GM12865 (cell line): ENCODE results near the gene ANKRD44.
"Not testable (repeated sequence)": the region's sequence is repeated elsewhere in the genome, so short reads cannot be mapped to it uniquely, and the experiment has no call there.

Experiments used
- DNase-seq: peaks from one replicate; pipeline ENCODE4 v3.0.0; 2010; ENCODE audit warnings: low read depth
- H3K4me3 ChIP-seq: 2 replicates; pipeline ENCODE4 v1.5.1; 2011; ENCODE audit warnings: mild to moderate bottlenecking, low read depth, low read length, control low read depth
- CTCF ChIP-seq: IDR thresholded peaks from 2 replicates; pipeline ENCODE4 v1.5.1; 2011; ENCODE audit warnings: low read length, control low read depth, low read depth, inconsistent platforms; ENCODE audit not compliant: insufficient read depth; ENCODE audit errors: missing control alignments

ANKRD44 gene

DNA sequence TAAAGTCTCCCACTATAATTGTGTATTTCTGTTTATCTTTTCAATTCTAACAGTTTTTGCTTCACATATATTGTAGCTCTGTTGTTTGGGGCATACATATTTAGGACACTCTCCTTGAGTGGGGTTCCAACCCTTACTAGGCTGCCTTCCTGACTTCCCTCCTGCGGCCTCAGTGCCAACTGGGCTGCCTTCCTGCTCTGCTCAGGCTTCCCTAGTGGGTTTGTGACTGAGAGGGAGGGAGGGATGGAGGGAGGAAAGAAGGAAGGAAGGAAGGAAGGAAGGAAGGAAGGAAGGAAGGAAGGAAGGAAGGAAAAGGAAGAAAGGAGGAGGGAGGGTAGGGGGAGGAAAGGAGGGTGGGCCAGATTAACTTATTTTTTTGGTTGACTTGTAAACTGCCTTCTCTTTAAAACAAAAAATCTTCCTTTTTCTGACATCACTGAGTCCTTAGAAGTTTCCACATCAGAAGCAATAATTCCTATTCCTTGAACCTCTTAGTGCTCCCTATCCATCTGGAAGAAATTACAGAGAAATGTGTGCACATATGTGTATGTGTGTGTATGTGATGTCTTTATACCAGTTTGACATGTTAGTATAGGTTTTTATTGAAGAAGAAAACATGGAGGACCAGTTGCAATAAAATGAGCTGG, 238.7 kb downstream of the ANKRD44 start:
- no peak for DNase-seq
- no peak overlapping the region for H3K4me3 ChIP-seq
- TF ChIP-seq CTCF, result no peak

DNA sequence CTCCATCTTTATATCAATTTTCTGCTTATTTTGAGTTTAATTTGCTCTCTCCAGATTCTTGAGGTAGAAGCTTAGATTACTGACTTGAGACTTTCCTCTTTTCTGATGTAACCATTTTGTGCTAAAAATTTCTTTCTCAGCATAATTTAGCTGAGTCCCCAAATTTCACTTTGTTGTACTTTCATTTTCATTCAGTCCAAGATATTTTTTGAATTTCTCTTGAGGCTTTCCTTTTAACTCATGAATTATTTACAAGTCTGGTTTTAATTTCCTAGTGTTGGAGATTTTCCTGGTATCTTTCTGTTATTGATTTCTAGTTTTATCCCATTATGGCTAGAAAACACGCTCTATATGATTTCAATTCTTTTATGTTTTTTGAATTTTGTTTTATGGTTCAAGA, 239.4 kb downstream of the ANKRD44 start:
- H3K4me3 ChIP-seq, result no peak overlapping the region
- TF ChIP-seq CTCF, result no peak

GRCh38 chr2:197069958-197070357, 240.6 kb downstream of the ANKRD44 start:
- DNase-seq, result no peak
- TF ChIP-seq CTCF, result no peak
- H3K4me3 ChIP-seq, result no peak overlapping the region

More for the DNA sequence above, 239.4 kb downstream of the ANKRD44 start:
- no peak for DNase-seq

- H3K4me3 ChIP-seq, DNase-seq: not testable (repeated sequence)
These were observed 248.0 kb downstream of the ANKRD44 start for GRCh38 chr2:197062574-197062973.

GRCh38 chr2:197059477-197059876, 251.1 kb downstream of the ANKRD44 start:
- no peak for TF ChIP-seq CTCF
- no peak for DNase-seq
- H3K4me3 ChIP-seq, result no peak overlapping the region

GRCh38 chr2:197058777-197059300, 251.7 kb downstream of the ANKRD44 start:
- H3K4me3 ChIP-seq, result no peak overlapping the region
- no peak for DNase-seq
- no peak for TF ChIP-seq CTCF

DNA sequence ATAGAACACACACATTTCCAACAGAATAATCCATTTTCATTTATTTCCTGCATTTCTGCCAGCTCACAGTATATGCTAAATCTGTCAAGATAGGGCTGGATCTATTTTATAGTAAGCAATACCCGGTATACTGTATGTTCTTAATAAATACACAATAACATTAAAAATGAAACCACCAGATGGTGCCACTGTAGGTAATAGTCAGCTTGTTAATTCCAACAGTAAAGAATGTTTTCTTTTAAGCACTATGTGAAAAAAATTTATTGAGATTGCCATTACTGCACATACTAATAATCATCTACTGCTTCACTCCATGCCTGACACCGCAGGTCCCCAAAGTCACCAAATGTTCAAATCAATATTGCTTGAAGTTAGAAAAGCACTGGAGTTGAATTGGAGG, 252.6 kb downstream of the ANKRD44 start:
- TF ChIP-seq CTCF, result no peak
- H3K4me3 ChIP-seq, result no peak overlapping the region
- no peak for DNase-seq

GRCh38 chr2:197055045-197055444, 255.5 kb downstream of the ANKRD44 start:
- no peak for DNase-seq
- no peak overlapping the region for H3K4me3 ChIP-seq
- TF ChIP-seq CTCF, result no peak
